Choroid plexus epithelial cell (primary cell): Measurements from ENCODE around the gene KLHL29.

ENCODE experiments used
- DNase-seq: peaks from one replicate; pipeline ENCODE4 v3.0.0-alpha.2; 2010; ENCODE audit warnings: low read depth
- H3K4me3 ChIP-seq: 2 replicates; pipeline ENCODE4 v1.5.1; 2011; ENCODE audit warnings: low read depth, mild to moderate bottlenecking, control low read depth, low read length, moderate library complexity
- TF ChIP-seq, protein P1 (sequence below): conservative IDR thresholded peaks from 2 replicates; pipeline ENCODE4 v1.5.1; 2011; ENCODE audit warnings: low read depth, mild to moderate bottlenecking, control low read depth, inconsistent platforms, low read length, moderate library complexity

Gene KLHL29

GRCh38 chr2:23637011-23637778 lies 252.2 kb downstream of the KLHL29 start:
- TF ChIP-seq, protein P1, sequence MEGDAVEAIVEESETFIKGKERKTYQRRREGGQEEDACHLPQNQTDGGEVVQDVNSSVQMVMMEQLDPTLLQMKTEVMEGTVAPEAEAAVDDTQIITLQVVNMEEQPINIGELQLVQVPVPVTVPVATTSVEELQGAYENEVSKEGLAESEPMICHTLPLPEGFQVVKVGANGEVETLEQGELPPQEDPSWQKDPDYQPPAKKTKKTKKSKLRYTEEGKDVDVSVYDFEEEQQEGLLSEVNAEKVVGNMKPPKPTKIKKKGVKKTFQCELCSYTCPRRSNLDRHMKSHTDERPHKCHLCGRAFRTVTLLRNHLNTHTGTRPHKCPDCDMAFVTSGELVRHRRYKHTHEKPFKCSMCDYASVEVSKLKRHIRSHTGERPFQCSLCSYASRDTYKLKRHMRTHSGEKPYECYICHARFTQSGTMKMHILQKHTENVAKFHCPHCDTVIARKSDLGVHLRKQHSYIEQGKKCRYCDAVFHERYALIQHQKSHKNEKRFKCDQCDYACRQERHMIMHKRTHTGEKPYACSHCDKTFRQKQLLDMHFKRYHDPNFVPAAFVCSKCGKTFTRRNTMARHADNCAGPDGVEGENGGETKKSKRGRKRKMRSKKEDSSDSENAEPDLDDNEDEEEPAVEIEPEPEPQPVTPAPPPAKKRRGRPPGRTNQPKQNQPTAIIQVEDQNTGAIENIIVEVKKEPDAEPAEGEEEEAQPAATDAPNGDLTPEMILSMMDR: no peak
- DNase-seq: peak; percentile 63
- no peak overlapping the region for H3K4me3 ChIP-seq

GRCh38 chr2:23639406-23639982 lies 254.5 kb downstream of the KLHL29 start:
- H3K4me3 ChIP-seq: no peak overlapping the region
- TF ChIP-seq, protein P1: no peak
- DNase-seq: no peak

DNA sequence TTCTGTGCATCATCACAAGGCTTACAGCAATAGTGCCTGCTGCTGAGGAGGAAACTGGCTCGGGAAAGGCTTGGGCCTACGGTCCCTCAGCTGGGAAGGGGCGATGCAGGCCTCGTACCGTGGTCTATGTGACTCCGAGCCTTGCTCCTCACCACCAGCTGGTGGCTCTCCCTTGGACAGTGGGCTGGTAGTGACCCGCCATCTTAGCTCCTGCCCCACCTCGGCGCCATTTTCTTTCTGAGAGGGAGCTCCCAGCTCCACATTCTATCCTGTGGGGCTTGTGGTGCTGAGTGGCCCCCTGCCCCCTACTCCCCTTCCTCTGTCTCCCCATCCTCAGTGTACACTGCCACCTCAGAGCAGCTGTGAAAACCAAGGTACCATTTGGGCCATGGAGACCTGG lies 255.7 kb downstream of the KLHL29 start:
- no peak overlapping the region for H3K4me3 ChIP-seq
- no peak for DNase-seq
- TF ChIP-seq, protein P1: no peak

DNA sequence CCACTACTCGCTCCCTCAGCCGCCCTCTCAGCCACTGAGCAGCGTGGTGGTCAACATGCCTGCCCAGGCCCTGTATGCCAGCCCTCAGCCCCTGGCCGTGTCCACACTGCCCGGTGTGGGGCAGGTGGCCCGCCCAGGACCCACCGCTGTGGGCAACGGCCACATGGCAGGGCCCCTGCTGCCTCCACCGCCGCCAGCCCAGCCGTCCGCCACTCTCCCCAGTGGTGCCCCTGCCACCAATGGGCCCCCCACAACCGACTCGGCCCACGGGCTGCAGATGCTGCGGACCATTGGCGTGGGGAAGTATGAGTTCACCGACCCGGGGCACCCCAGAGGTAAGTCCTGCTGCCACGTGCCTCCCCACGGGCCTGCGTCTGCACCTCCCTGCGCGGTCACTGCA lies 257.5 kb downstream of the KLHL29 start:
- TF ChIP-seq, protein P1: no peak
- no peak for DNase-seq
- H3K4me3 ChIP-seq: no peak overlapping the region

DNA sequence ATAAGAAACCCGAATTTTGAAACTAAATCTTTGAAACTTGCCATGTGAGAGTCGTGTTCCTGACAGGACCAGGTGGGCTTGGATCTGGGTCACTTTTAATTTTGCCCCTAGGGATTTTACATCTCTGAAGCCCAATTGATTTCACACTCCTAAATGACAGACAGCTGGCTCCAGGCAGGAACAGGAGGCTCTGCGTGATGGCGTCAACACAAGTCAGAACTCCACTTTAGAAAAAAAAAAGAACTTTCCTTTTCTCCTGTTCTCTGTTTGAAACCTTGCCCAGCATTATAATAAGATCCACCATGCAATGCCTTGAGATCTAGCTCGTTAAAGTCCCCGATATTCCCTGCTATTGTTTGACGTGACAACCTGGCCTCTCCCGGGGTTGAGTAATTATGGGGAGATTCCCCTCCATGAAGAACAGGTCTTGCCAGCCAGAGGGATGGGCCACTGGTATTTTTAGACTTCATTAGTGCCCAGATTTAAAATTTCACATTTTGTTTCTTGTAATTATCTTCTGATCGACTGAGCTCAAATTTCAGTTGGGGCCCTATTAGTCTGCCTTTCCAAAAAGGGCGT lies 260.3 kb downstream of the KLHL29 start:
- H3K4me3 ChIP-seq: no peak overlapping the region
- no peak for DNase-seq
- TF ChIP-seq, protein P1: no peak

DNA sequence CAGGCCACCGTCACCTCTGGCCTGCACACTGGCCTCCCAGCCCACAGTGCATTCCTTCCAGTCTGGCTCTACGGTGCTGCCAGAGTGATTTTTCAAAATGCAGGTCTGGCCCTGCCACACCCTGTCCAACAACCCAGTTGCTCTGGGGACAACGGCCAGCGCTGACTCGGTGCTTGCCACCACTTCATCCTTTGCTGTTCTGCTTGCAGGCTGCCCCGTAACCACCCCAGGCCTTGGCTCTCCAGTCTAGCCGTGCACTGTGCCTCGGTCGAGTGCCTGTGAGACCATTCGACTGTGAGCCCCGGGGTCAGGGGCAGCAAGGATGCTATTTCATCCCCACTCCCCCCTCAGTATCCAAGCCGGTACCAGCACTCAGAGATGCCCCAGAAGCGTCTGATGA lies 262.6 kb downstream of the KLHL29 start:
- H3K4me3 ChIP-seq: no peak overlapping the region
- TF ChIP-seq, protein P1: no peak
- DNase-seq: no peak
